Measurements from ENCODE around the gene PTPN18.

Gene PTPN18

GRCh38 chr2:130366720-130367119 lies 10.9 kb downstream of the PTPN18 start:
- H3K27ac ChIP-seq: peak overlapping the region; percentile 63
- no peak overlapping the region for H3K4me3 ChIP-seq (ENCODE audit: low read depth in 1 of 2, low read length in 1 of 2)
- H3K27me3 ChIP-seq: no peaks in the 10 kb centered on the region
- peaks cover 52 to 54% of the 10 kb centered on the region in 2 experiments for H3K4me1 ChIP-seq (ENCODE audit: control insufficient read depth in 1 of 2, insufficient read depth in 1 of 2, low read depth in 1 of 2, low read length in 1 of 2)
- TF ChIP-seq CTCF (IDR thresholded peaks at IDR 0.05): no peak
- no peaks in the 10 kb centered on the region for H3K9me3 ChIP-seq
- H3K36me3 ChIP-seq: peaks cover 6% of the 10 kb centered on the region

GRCh38 chr2:130368786-130369185 lies 12.9 kb downstream of the PTPN18 start:
- peaks cover 67 to 74% of the 10 kb centered on the region in 2 experiments for H3K4me1 ChIP-seq (ENCODE audit: control insufficient read depth in 1 of 2, insufficient read depth in 1 of 2, low read depth in 1 of 2, low read length in 1 of 2)
- no peaks in the 10 kb centered on the region for H3K27me3 ChIP-seq
- H3K27ac ChIP-seq: peak overlapping the region; percentile 91
- no peak overlapping the region for H3K4me3 ChIP-seq (ENCODE audit: low read depth in 1 of 2, low read length in 1 of 2)
- H3K9me3 ChIP-seq: no peaks in the 10 kb centered on the region
- peaks cover 6% of the 10 kb centered on the region for H3K36me3 ChIP-seq
- TF ChIP-seq CTCF (IDR thresholded peaks at IDR 0.05): no peak

GRCh38 chr2:130369311-130369964 lies 13.6 kb downstream of the PTPN18 start:
- Histone ChIP-seq H3K4me1 (ENCODE audit: control insufficient read depth in 1 of 2, insufficient read depth in 1 of 2, low read depth in 1 of 2, low read length in 1 of 2) (peaks cover 70 to 76% of the 10 kb centered on the region in 2 experiments), H3K4me3 (ENCODE audit: low read depth in 1 of 2, low read length in 1 of 2) (no peak overlapping the region), H3K27me3 (no peaks in the 10 kb centered on the region), H3K36me3 (peaks cover 4% of the 10 kb centered on the region), H3K9me3 (no peaks in the 10 kb centered on the region), H3K27ac (peak overlapping the region; percentile 91)
- TF ChIP-seq CTCF (IDR thresholded peaks at IDR 0.05): no peak

- no peaks in the 10 kb centered on the region for H3K27me3 ChIP-seq
- no peak overlapping the region for H3K4me3 ChIP-seq (ENCODE audit: low read depth in 1 of 2, low read length in 1 of 2)
- peaks cover 74 to 76% of the 10 kb centered on the region in 2 experiments for H3K4me1 ChIP-seq (ENCODE audit: control insufficient read depth in 1 of 2, insufficient read depth in 1 of 2, low read depth in 1 of 2, low read length in 1 of 2)
- no peaks in the 10 kb centered on the region for H3K9me3 ChIP-seq
- H3K36me3 ChIP-seq: no peaks in the 10 kb centered on the region
- H3K27ac ChIP-seq: peak overlapping the region; percentile 91
- no peak for TF ChIP-seq CTCF (IDR thresholded peaks at IDR 0.05)
Observed at GRCh38 chr2:130369965-130370341, 14.1 kb downstream of the PTPN18 start.

- TF ChIP-seq CTCF (IDR thresholded peaks at IDR 0.05): no peak
- Histone ChIP-seq H3K4me3 (ENCODE audit: low read depth in 1 of 2, low read length in 1 of 2) (peak overlapping the region in 1 of 2 experiments; percentile 97), H3K4me1 (ENCODE audit: control insufficient read depth in 1 of 2, insufficient read depth in 1 of 2, low read depth in 1 of 2, low read length in 1 of 2) (peaks cover 74 to 76% of the 10 kb centered on the region in 2 experiments), H3K27me3 (no peaks in the 10 kb centered on the region), H3K27ac (peak overlapping the region; percentile 91), H3K36me3 (peaks cover 5% of the 10 kb centered on the region), H3K9me3 (no peaks in the 10 kb centered on the region)
Observed at GRCh38 chr2:130370490-130370889, 14.6 kb downstream of the PTPN18 start.

All from neutrophil (primary cell).